GM21381 (cell line): ENCODE data around the gene PCK2.

ENCODE experiments used
- ATAC-seq: cut with Tn5 transposase; IDR thresholded peaks from one replicate; pipeline ENCODE4 v1.9.1; 2021; ENCODE audit warnings: mild to moderate bottlenecking, moderate library complexity; ENCODE audit not compliant: unreplicated experiment

PCK2 gene

GRCh38 chr14:24114532-24115421 lies 20.7 kb downstream of the PCK2 start, which contains the start of the genes DCAF11 and NRL:
Gene DCAF11, plus strand, starts transcription at chr14:24114777. Its CDS starts 818 bp downstream, at chr14:24115595.
Gene NRL, minus strand, starts transcription at chr14:24114949. Its CDS starts 32,101 bp downstream, at chr14:24082848.
- peak; percentile 80 for ATAC-seq

- no peak for ATAC-seq
Observed at GRCh38 chr14:24115422-24116127, 21.5 kb downstream of the PCK2 start.

- ATAC-seq: no peak
Observed at GRCh38 chr14:24116128-24116814, 22.2 kb downstream of the PCK2 start.

- ATAC-seq: no peak
Observed at GRCh38 chr14:24117179-24117578, 23.1 kb downstream of the PCK2 start.

GRCh38 chr14:24119691-24120090 lies 25.6 kb downstream of the PCK2 start:
- no peak for ATAC-seq

- ATAC-seq: no peak
Observed at GRCh38 chr14:24121210-24121609, 27.1 kb downstream of the PCK2 start.

- no peak for ATAC-seq
Observed at GRCh38 chr14:24122416-24122815, 28.3 kb downstream of the PCK2 start.

- no peak for ATAC-seq
Observed at GRCh38 chr14:24122898-24123297, 28.8 kb downstream of the PCK2 start.

- ATAC-seq: no peak
Observed at GRCh38 chr14:24123424-24124417, 29.6 kb downstream of the PCK2 start.

GRCh38 chr14:24126939-24127338 lies 32.8 kb downstream of the PCK2 start:
- ATAC-seq: no peak

- ATAC-seq: no peak
Observed at GRCh38 chr14:24127673-24128072, 33.6 kb downstream of the PCK2 start.

- no peak for ATAC-seq
Observed at GRCh38 chr14:24129410-24129998, 35.4 kb downstream of the PCK2 start.

- ATAC-seq: no peak
Observed at GRCh38 chr14:24130380-24130716, 36.2 kb downstream of the PCK2 start, which contains the start of gene FITM1. Gene FITM1, plus strand, starts transcription at chr14:24130659. Its CDS starts 905 bp downstream, at chr14:24131564.

- no peak for ATAC-seq
Observed at GRCh38 chr14:24130717-24131548, 36.8 kb downstream of the PCK2 start.

- ATAC-seq: no peak
Observed at GRCh38 chr14:24131549-24131966, 37.4 kb downstream of the PCK2 start.

GRCh38 chr14:24132061-24132685 lies 38.1 kb downstream of the PCK2 start:
- no peak for ATAC-seq

GRCh38 chr14:24132976-24133375 lies 38.9 kb downstream of the PCK2 start:
- ATAC-seq: no peak

- no peak for ATAC-seq
Observed at GRCh38 chr14:24133735-24134134, 39.6 kb downstream of the PCK2 start.

GRCh38 chr14:24135584-24135833 lies 41.4 kb downstream of the PCK2 start:
- peak; percentile 1 for ATAC-seq
